Measurements from ENCODE around the gene MUS81.

MUS81 gene

GRCh38 chr11:65861533-65862183, 1.4 kb downstream of the MUS81 start:
- peak; percentile 8 for DNase-seq (ENCODE audit: low read depth)
- H3K4me3 ChIP-seq (ENCODE audit: low read depth, low read length): peak overlapping the region; percentile 86
- TF ChIP-seq CTCF (IDR thresholded peaks at IDR 0.05; ENCODE audit: low read depth, low read length): no peak
- no peak for TF ChIP-seq POLR2A (IDR thresholded peaks at IDR 0.05; ENCODE audit: extremely low read depth, insufficient read length)
- no peak for TF ChIP-seq MYC (IDR thresholded peaks at IDR 0.05; ENCODE audit: low read depth, low read length)
- TF ChIP-seq MAX (IDR thresholded peaks at IDR 0.05; ENCODE audit: low read depth, low read length): no peak

- no peak for DNase-seq (ENCODE audit: low read depth)
- H3K4me3 ChIP-seq (ENCODE audit: low read depth, low read length): no peak overlapping the region
- TF ChIP-seq MYC (IDR thresholded peaks at IDR 0.05; ENCODE audit: low read depth, low read length): no peak
- TF ChIP-seq POLR2A (IDR thresholded peaks at IDR 0.05; ENCODE audit: extremely low read depth, insufficient read length): no peak
These were observed 2.0 kb downstream of the MUS81 start for GRCh38 chr11:65862191-65862735.

GRCh38 chr11:65862941-65863888, 3.0 kb downstream of the MUS81 start:
- H3K4me3 ChIP-seq (ENCODE audit: low read depth, low read length): no peak overlapping the region
- DNase-seq (ENCODE audit: low read depth): peak; percentile 5
- TF ChIP-seq MYC (IDR thresholded peaks at IDR 0.05; ENCODE audit: low read depth, low read length) (no peak), POLR2A (IDR thresholded peaks at IDR 0.05; ENCODE audit: extremely low read depth, insufficient read length) (no peak), CTCF (IDR thresholded peaks at IDR 0.05; ENCODE audit: low read depth, low read length) (no peak), MAX (IDR thresholded peaks at IDR 0.05; ENCODE audit: low read depth, low read length) (no peak)

GRCh38 chr11:65863889-65864705, 3.9 kb downstream of the MUS81 start:
- no peak for TF ChIP-seq CTCF (IDR thresholded peaks at IDR 0.05; ENCODE audit: low read depth, low read length)
- TF ChIP-seq MAX (IDR thresholded peaks at IDR 0.05; ENCODE audit: low read depth, low read length): no peak
- TF ChIP-seq MYC (IDR thresholded peaks at IDR 0.05; ENCODE audit: low read depth, low read length): no peak
- TF ChIP-seq POLR2A (IDR thresholded peaks at IDR 0.05; ENCODE audit: extremely low read depth, insufficient read length): no peak
- no peak overlapping the region for H3K4me3 ChIP-seq (ENCODE audit: low read depth, low read length)
- no peak for DNase-seq (ENCODE audit: low read depth)

GRCh38 chr11:65864706-65865471, 4.7 kb downstream of the MUS81 start:
- no peak for DNase-seq (ENCODE audit: low read depth)

More at GRCh38 chr11:65864706-65865471, 4.7 kb downstream of the MUS81 start:
- H3K4me3 ChIP-seq (ENCODE audit: low read depth, low read length): no peak overlapping the region
- TF ChIP-seq POLR2A (IDR thresholded peaks at IDR 0.05; ENCODE audit: extremely low read depth, insufficient read length): no peak
- no peak for TF ChIP-seq MAX (IDR thresholded peaks at IDR 0.05; ENCODE audit: low read depth, low read length)
- no peak for TF ChIP-seq MYC (IDR thresholded peaks at IDR 0.05; ENCODE audit: low read depth, low read length)
- TF ChIP-seq CTCF (IDR thresholded peaks at IDR 0.05; ENCODE audit: low read depth, low read length): no peak

Data from NB4 (cell line).